ENCODE measurements around the gene FARP1.

FARP1 gene

GRCh38 chr13:98307463-98308085, 164.7 kb downstream of the FARP1 start:
- no peak for DNase-seq (ENCODE audit: low read depth in 2 of 2, low spot score in 1 of 2)

- no peak for DNase-seq (ENCODE audit: low read depth in 2 of 2, low spot score in 1 of 2)
Observed at GRCh38 chr13:98308086-98308911, 165.4 kb downstream of the FARP1 start.

- no peak for DNase-seq (ENCODE audit: low read depth in 2 of 2, low spot score in 1 of 2)
Observed at GRCh38 chr13:98309569-98310335, 166.9 kb downstream of the FARP1 start.

- DNase-seq (ENCODE audit: low read depth in 2 of 2, low spot score in 1 of 2) = no peak
Observed at GRCh38 chr13:98310485-98311199, 167.7 kb downstream of the FARP1 start.

GRCh38 chr13:98311200-98311548, 168.3 kb downstream of the FARP1 start:
- DNase-seq (ENCODE audit: low read depth in 2 of 2, low spot score in 1 of 2) = no peak

- DNase-seq (ENCODE audit: low read depth in 2 of 2, low spot score in 1 of 2) = no peak
Observed at GRCh38 chr13:98312606-98313005, 169.7 kb downstream of the FARP1 start.

- DNase-seq (ENCODE audit: low read depth in 2 of 2, low spot score in 1 of 2) = no peak
Observed at GRCh38 chr13:98313023-98313921, 170.4 kb downstream of the FARP1 start.

GRCh38 chr13:98313922-98314292, 171.0 kb downstream of the FARP1 start:
- no peak for DNase-seq (ENCODE audit: low read depth in 2 of 2, low spot score in 1 of 2)

GRCh38 chr13:98315466-98315865, 172.6 kb downstream of the FARP1 start:
- DNase-seq (ENCODE audit: low read depth in 2 of 2, low spot score in 1 of 2) = no peak

- no peak for DNase-seq (ENCODE audit: low read depth in 2 of 2, low spot score in 1 of 2)
Observed at GRCh38 chr13:98315902-98316301, 173.0 kb downstream of the FARP1 start.

- DNase-seq (ENCODE audit: low read depth in 2 of 2, low spot score in 1 of 2) = no peak
Observed at GRCh38 chr13:98317573-98318171, 174.8 kb downstream of the FARP1 start.

GRCh38 chr13:98318263-98318878, 175.5 kb downstream of the FARP1 start:
- no peak for DNase-seq (ENCODE audit: low read depth in 2 of 2, low spot score in 1 of 2)

GRCh38 chr13:98320561-98321105, 177.7 kb downstream of the FARP1 start:
- no peak for DNase-seq (ENCODE audit: low read depth in 2 of 2, low spot score in 1 of 2)

GRCh38 chr13:98321395-98321794, 178.5 kb downstream of the FARP1 start:
- no peak for DNase-seq (ENCODE audit: low read depth in 2 of 2, low spot score in 1 of 2)

GRCh38 chr13:98322091-98322718, 179.3 kb downstream of the FARP1 start:
- no peak for DNase-seq (ENCODE audit: low read depth in 2 of 2, low spot score in 1 of 2)

- no peak for DNase-seq (ENCODE audit: low read depth in 2 of 2, low spot score in 1 of 2)
Observed at GRCh38 chr13:98324105-98324504, 181.2 kb downstream of the FARP1 start.

GRCh38 chr13:98325724-98326123, 182.8 kb downstream of the FARP1 start:
- no peak for DNase-seq (ENCODE audit: low read depth in 2 of 2, low spot score in 1 of 2)

- DNase-seq (ENCODE audit: low read depth in 2 of 2, low spot score in 1 of 2) = no peak
Observed at GRCh38 chr13:98326291-98326690, 183.4 kb downstream of the FARP1 start.

Measured in stimulated activated CD8-positive, alpha-beta memory T cell treated with anti-CD3 and anti-CD28 coated beads, Interleukin-4, amount 100 ng/mL, for 1 hour (primary cell).